Tibial artery (tissue), 4 donors: ENCODE results near the gene NSMCE4A.

Experiments
- DNase-seq, 2 donors: peaks; one replicate each; pipeline ENCODE4 v3.0.0-alpha.2; 2019
- H3K27ac ChIP-seq, 2 donors: fragments of 200-600 bp; sonication (generic) in 1 of 2; 1 replicate in 1 of 2; 2 replicates in 1 of 2; pipeline ENCODE4 v1.5.1; 2018 to 2019; ENCODE audit warnings: mild to moderate bottlenecking in 1 of 2
- H3K27me3 ChIP-seq, 2 donors: fragments of 200-600 bp; sonication (generic) in 1 of 2; one replicate each; pipeline versions ENCODE4 v1.5.1 to v1.6.0; 2016 to 2019
- H3K36me3 ChIP-seq, 3 donors: fragments of 200-600 bp; sonication (generic) in 2 of 3; one replicate each; pipeline ENCODE4 v1.5.1; 2016 to 2019; ENCODE audit warnings: mild to moderate bottlenecking in 2 of 3
- H3K4me1 ChIP-seq, 4 donors: fragments of 200-600 bp; sonication (generic) in 2 of 4; 1 replicate in 3 of 4; 2 replicates in 1 of 4; pipeline ENCODE4 v1.5.1; 2016 to 2019
- H3K4me3 ChIP-seq, 2 donors: fragments of 200-600 bp; sonication (generic) in 1 of 2; 1 replicate in 1 of 2; 2 replicates in 1 of 2; pipeline ENCODE4 v1.5.1; 2018 to 2019; ENCODE audit warnings: mild to moderate bottlenecking in 2 of 2
- H3K9me3 ChIP-seq, 3 donors: fragments of 200-600 bp; sonication (generic) in 1 of 3; one replicate each; pipeline ENCODE4 v1.5.1; 2016 to 2019
- CTCF ChIP-seq, 2 experiments: fragments of 200-600 bp in 1 of 2; fragments of 450-650 bp in 1 of 2; IDR thresholded peaks; one replicate each; pipeline ENCODE4 v1.5.1; 2017 to 2019; ENCODE audit warnings: antibody characterized with exemption in 2 of 2, mild to moderate bottlenecking in 1 of 2, moderate library complexity in 1 of 2
- intact Hi-C: fragments of 100-400 bp; cut with DNase I; formaldehyde crosslinking; loops from one replicate; pipeline ENCODE4 v1.15.0; 2023; ENCODE audit warnings: low total_unique reads

The NSMCE4A gene

GRCh38 chr10:121984463-121984862 is 9.4 kb upstream of the NSMCE4A start:
- H3K36me3 ChIP-seq, result no peaks in the 10 kb centered on the region
- no peak overlapping the region for H3K27ac ChIP-seq
- intact Hi-C loops, result no loop called here
- H3K4me1 ChIP-seq, result no peaks in the 10 kb centered on the region
- H3K9me3 ChIP-seq, result peaks cover 0 to 7% (median 7%) of the 10 kb centered on the region in 3 donors
- no peak for DNase-seq
- no peaks in the 10 kb centered on the region for H3K27me3 ChIP-seq
- no peak for TF ChIP-seq CTCF (IDR thresholded peaks at IDR 0.05)
- H3K4me3 ChIP-seq, result no peak overlapping the region

- peaks cover 0 to 7% (median 7%) of the 10 kb centered on the region in 3 donors for H3K9me3 ChIP-seq
- no peaks in the 10 kb centered on the region for H3K27me3 ChIP-seq
- H3K4me1 ChIP-seq, result no peaks in the 10 kb centered on the region
- no peak for TF ChIP-seq CTCF (IDR thresholded peaks at IDR 0.05)
- intact Hi-C loops, result no loop called here
- no peak overlapping the region for H3K4me3 ChIP-seq
- DNase-seq, result no peak
- no peak overlapping the region for H3K27ac ChIP-seq
- no peaks in the 10 kb centered on the region for H3K36me3 ChIP-seq
Observed at GRCh38 chr10:121983852-121984251, 8.8 kb upstream of the NSMCE4A start.

- intact Hi-C loops, result no loop called here
- peaks cover 0 to 7% (median 7%) of the 10 kb centered on the region in 3 donors for H3K9me3 ChIP-seq
- no peaks in the 10 kb centered on the region for H3K36me3 ChIP-seq
- no peak overlapping the region for H3K27ac ChIP-seq
- H3K4me1 ChIP-seq, result no peaks in the 10 kb centered on the region
- H3K27me3 ChIP-seq, result no peaks in the 10 kb centered on the region
- TF ChIP-seq CTCF (IDR thresholded peaks at IDR 0.05), result no peak
- no peak overlapping the region for H3K4me3 ChIP-seq
- DNase-seq, result no peak
Observed at GRCh38 chr10:121981346-121981745, 6.3 kb upstream of the NSMCE4A start.

GRCh38 chr10:121978511-121978910 is 3.5 kb upstream of the NSMCE4A start:
- no peak for TF ChIP-seq CTCF (IDR thresholded peaks at IDR 0.05)
- Histone ChIP-seq H3K36me3 (no peaks in the 10 kb centered on the region), H3K4me1 (peaks cover 0 to 16% (median 12%) of the 10 kb centered on the region in 4 donors), H3K4me3 (no peak overlapping the region), H3K9me3 (no peaks in the 10 kb centered on the region), H3K27ac (no peak overlapping the region), H3K27me3 (no peaks in the 10 kb centered on the region)
- no peak for DNase-seq
- intact Hi-C loops, result loop anchor here (10.0 kb wide), 1 partner anchor 136 kb away; no protein-coding TSS in a partner anchor

- intact Hi-C loops, result loop anchor here (10.0 kb wide), 1 partner anchor 138 kb away; no protein-coding TSS in a partner anchor
- no peak for TF ChIP-seq CTCF (IDR thresholded peaks at IDR 0.05)
- Histone ChIP-seq H3K36me3 (peaks cover 0 to 10% (median 0%) of the 10 kb centered on the region in 3 donors), H3K27me3 (no peaks in the 10 kb centered on the region), H3K4me3 (no peak overlapping the region), H3K27ac (no peak overlapping the region), H3K9me3 (no peaks in the 10 kb centered on the region), H3K4me1 (peaks cover 0 to 24% (median 17%) of the 10 kb centered on the region in 4 donors)
- DNase-seq, result no peak
Observed at GRCh38 chr10:121976607-121977006, 1.6 kb upstream of the NSMCE4A start.
